Measurements from ENCODE around the gene C2CD4D. TPM values are rescaled to one million over a fixed set of nuclear protein-coding genes. Genes with fewer than 3 reads are reported as not detected.

Gene C2CD4D
- total and polyA plus RNA-seq, 2 of the 13 experiments (the other 11 are each of a cell fraction or from before 2014, with no cell fraction given), result not detected

GRCh38 chr1:151831605-151832004 is 8.0 kb downstream of the C2CD4D start, which contains the start of gene RORC (continued):
- TF ChIP-seq REPIN1 (CRISPR knock-in tag; IDR thresholded peaks at IDR 0.05; ENCODE audit: borderline replicate concordance, low read depth) (no peak), KLF13 (CRISPR knock-in tag; IDR thresholded peaks at IDR 0.05) (no peak), SALL1 (CRISPR knock-in tag; IDR thresholded peaks at IDR 0.05) (no peak), KAT8 (CRISPR knock-in tag; IDR thresholded peaks at IDR 0.05) (no peak), ZKSCAN8 (CRISPR knock-in tag; IDR thresholded peaks at IDR 0.05; ENCODE audit: borderline replicate concordance) (0 out of 2 replicates have a peak, but pooled peaks have one; percentile 30), TOE1 (CRISPR knock-in tag; IDR thresholded peaks at IDR 0.05) (no peak), ZNF776 (CRISPR knock-in tag; IDR thresholded peaks at IDR 0.05) (no peak), CENPX (CRISPR knock-in tag; IDR thresholded peaks at IDR 0.05) (no peak), TIGD3 (CRISPR knock-in tag; IDR thresholded peaks at IDR 0.05; ENCODE audit: borderline replicate concordance) (no peak), POGK (CRISPR knock-in tag; conservative IDR thresholded peaks at IDR 0.05) (0 out of 2 replicates have a peak, but pooled peaks have one; percentile 58), MIER3 (CRISPR knock-in tag; IDR thresholded peaks at IDR 0.05; ENCODE audit: borderline replicate concordance) (no peak), ZNF138 (CRISPR knock-in tag; IDR thresholded peaks at IDR 0.05; ENCODE audit: low read depth) (no peak), ZNF142 (CRISPR knock-in tag; IDR thresholded peaks at IDR 0.05) (no peak)
- TF ChIP-seq, protein P1, sequence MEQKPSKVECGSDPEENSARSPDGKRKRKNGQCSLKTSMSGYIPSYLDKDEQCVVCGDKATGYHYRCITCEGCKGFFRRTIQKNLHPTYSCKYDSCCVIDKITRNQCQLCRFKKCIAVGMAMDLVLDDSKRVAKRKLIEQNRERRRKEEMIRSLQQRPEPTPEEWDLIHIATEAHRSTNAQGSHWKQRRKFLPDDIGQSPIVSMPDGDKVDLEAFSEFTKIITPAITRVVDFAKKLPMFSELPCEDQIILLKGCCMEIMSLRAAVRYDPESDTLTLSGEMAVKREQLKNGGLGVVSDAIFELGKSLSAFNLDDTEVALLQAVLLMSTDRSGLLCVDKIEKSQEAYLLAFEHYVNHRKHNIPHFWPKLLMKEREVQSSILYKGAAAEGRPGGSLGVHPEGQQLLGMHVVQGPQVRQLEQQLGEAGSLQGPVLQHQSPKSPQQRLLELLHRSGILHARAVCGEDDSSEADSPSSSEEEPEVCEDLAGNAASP (CRISPR knock-in tag; IDR thresholded peaks at IDR 0.05; ENCODE audit: borderline replicate concordance), result no peak
- TF ChIP-seq, protein P2, sequence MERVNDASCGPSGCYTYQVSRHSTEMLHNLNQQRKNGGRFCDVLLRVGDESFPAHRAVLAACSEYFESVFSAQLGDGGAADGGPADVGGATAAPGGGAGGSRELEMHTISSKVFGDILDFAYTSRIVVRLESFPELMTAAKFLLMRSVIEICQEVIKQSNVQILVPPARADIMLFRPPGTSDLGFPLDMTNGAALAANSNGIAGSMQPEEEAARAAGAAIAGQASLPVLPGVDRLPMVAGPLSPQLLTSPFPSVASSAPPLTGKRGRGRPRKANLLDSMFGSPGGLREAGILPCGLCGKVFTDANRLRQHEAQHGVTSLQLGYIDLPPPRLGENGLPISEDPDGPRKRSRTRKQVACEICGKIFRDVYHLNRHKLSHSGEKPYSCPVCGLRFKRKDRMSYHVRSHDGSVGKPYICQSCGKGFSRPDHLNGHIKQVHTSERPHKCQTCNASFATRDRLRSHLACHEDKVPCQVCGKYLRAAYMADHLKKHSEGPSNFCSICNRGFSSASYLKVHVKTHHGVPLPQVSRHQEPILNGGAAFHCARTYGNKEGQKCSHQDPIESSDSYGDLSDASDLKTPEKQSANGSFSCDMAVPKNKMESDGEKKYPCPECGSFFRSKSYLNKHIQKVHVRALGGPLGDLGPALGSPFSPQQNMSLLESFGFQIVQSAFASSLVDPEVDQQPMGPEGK (CRISPR knock-in tag; IDR thresholded peaks at IDR 0.05), result peak; percentile 27; the same call in 1 of the 2 replicates
- TF ChIP-seq, protein P3, sequence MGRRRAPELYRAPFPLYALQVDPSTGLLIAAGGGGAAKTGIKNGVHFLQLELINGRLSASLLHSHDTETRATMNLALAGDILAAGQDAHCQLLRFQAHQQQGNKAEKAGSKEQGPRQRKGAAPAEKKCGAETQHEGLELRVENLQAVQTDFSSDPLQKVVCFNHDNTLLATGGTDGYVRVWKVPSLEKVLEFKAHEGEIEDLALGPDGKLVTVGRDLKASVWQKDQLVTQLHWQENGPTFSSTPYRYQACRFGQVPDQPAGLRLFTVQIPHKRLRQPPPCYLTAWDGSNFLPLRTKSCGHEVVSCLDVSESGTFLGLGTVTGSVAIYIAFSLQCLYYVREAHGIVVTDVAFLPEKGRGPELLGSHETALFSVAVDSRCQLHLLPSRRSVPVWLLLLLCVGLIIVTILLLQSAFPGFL (CRISPR knock-in tag; IDR thresholded peaks at IDR 0.05), result no peak

All from HepG2 (cell line).